A549 (cell line): Measurements from ENCODE around the gene ACBD6.

Experiments
- EP300 ChIP-seq, 2 experiments: fragments of >200 bp; sonication (Bioruptor Twin); formaldehyde crosslinking; IDR thresholded peaks; 2 replicates in 1 of 2; 3 replicates in 1 of 2; pipeline ENCODE4 v1.6.1; 2016 to 2017
- HDAC2 ChIP-seq: fragments of 200-600 bp; sonication (generic); IDR thresholded peaks from 2 replicates; pipeline ENCODE4 v1.6.1; 2016
- MYC ChIP-seq: IDR thresholded peaks from 2 replicates; pipeline ENCODE4 v1.6.1; 2012; ENCODE audit warnings: mild to moderate bottlenecking, inconsistent platforms, low read length, improper control_type of control experiment, borderline replicate concordance
- PHF8 ChIP-seq: fragments of 200-600 bp; sonication (generic); IDR thresholded peaks from 2 replicates; pipeline ENCODE4 v1.6.1; 2016; ENCODE audit warnings: low read depth, mild to moderate bottlenecking, antibody characterized with exemption, moderate library complexity, borderline replicate concordance
- RAD21 ChIP-seq, 2 experiments: fragments of >200 bp in 1 of 2; sonication (Bioruptor Twin) in 1 of 2; formaldehyde crosslinking in 1 of 2; IDR thresholded peaks in 1 of 2; conservative IDR thresholded peaks in 1 of 2; 2 replicates in 1 of 2; 3 replicates in 1 of 2; pipeline ENCODE4 v1.6.1; 2012 to 2018; ENCODE audit warnings: inconsistent platforms in 1 of 2
- RCOR1 ChIP-seq: fragments of 150-350 bp; IDR thresholded peaks from 2 replicates; pipeline ENCODE4 v1.6.1; 2014; ENCODE audit warnings: antibody characterized with exemption, low read length, low read depth
- TP53 ChIP-seq: fragments of 250-450 bp; sonication (Bioruptor Pico); IDR thresholded peaks from 2 replicates; pipeline ENCODE4 v1.5.0; 2021; ENCODE audit warnings: mild to moderate bottlenecking, moderate library complexity
- TF ChIP-seq, protein P1 (sequence below): fragments of >200 bp; sonication (Bioruptor Twin); formaldehyde crosslinking; IDR thresholded peaks from 3 replicates; pipeline ENCODE4 v1.5.1; 2016
- TF ChIP-seq, protein P2 (sequence below): fragments of 150-350 bp; IDR thresholded peaks from 2 replicates; pipeline ENCODE4 v1.6.1; 2014; ENCODE audit warnings: low read depth, mild to moderate bottlenecking, low read length

DNA sequence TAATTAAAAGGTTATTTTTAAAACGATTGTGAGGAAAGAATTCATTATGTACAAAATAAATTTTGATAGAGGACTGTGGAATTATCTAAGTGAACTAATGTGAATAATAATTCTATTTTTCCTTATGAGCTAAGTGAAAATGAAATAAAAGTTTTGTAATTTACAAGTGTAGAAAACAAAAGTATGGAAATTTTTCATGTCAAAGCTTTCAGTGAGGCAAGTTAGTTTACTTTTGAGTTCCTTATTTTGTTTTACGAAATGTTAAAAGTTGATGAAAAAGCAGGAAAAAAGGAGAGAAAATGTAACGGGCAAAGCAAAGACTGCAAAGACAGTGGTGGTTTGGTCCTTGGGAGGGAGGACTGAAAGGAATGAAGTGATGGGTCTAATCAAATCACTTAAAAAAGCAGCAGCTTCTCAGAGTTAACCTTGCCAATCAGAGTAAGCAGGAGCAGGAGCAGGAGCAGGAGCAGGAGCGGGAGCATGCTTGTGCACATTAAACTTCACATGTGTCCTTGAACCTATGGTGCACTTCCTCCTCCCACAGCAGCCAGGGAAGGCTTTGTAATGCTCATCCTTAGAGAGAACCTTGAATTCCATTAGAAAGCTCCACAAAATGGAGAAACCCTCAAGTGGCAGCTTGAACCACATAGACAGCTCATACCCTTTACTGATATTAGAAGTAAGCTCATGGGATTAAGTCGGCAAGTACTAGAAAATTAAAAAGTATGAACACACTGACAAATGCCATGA, 139.0 kb downstream of the ACBD6 start:
- TF ChIP-seq, protein P1, sequence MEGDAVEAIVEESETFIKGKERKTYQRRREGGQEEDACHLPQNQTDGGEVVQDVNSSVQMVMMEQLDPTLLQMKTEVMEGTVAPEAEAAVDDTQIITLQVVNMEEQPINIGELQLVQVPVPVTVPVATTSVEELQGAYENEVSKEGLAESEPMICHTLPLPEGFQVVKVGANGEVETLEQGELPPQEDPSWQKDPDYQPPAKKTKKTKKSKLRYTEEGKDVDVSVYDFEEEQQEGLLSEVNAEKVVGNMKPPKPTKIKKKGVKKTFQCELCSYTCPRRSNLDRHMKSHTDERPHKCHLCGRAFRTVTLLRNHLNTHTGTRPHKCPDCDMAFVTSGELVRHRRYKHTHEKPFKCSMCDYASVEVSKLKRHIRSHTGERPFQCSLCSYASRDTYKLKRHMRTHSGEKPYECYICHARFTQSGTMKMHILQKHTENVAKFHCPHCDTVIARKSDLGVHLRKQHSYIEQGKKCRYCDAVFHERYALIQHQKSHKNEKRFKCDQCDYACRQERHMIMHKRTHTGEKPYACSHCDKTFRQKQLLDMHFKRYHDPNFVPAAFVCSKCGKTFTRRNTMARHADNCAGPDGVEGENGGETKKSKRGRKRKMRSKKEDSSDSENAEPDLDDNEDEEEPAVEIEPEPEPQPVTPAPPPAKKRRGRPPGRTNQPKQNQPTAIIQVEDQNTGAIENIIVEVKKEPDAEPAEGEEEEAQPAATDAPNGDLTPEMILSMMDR = no peak
- no peak for TF ChIP-seq HDAC2
- TF ChIP-seq RCOR1 = no peak
- TF ChIP-seq MYC = no peak
- TF ChIP-seq, protein P2, sequence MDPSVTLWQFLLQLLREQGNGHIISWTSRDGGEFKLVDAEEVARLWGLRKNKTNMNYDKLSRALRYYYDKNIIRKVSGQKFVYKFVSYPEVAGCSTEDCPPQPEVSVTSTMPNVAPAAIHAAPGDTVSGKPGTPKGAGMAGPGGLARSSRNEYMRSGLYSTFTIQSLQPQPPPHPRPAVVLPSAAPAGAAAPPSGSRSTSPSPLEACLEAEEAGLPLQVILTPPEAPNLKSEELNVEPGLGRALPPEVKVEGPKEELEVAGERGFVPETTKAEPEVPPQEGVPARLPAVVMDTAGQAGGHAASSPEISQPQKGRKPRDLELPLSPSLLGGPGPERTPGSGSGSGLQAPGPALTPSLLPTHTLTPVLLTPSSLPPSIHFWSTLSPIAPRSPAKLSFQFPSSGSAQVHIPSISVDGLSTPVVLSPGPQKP = no peak
- TF ChIP-seq RAD21 (conservative IDR thresholded peaks at IDR 0.05 in 1 of 2, IDR thresholded peaks at IDR 0.05 in 1 of 2) = no peak
- TF ChIP-seq PHF8 = no peak
- no peak for TF ChIP-seq TP53 (CRISPR knock-in tag)
- TF ChIP-seq EP300 (IDR thresholded peaks at IDR 0.05) = no peak
